AG09309 (cell line): ENCODE data around the gene IGF1R.

Experiments
- DNase-seq: peaks from one replicate; pipeline ENCODE4 v3.0.0-alpha.2; 2010; ENCODE audit warnings: low read depth
- H3K4me3 ChIP-seq: 2 replicates; pipeline ENCODE4 v1.5.1; 2011; ENCODE audit warnings: mild to moderate bottlenecking, low read depth, low read length, moderate library complexity; ENCODE audit not compliant: control insufficient read depth
- TF ChIP-seq, protein P1 (sequence below): IDR thresholded peaks from 2 replicates; pipeline ENCODE4 v1.5.1; 2011; ENCODE audit warnings: mild to moderate bottlenecking, low read depth, low read length, inconsistent platforms; ENCODE audit not compliant: insufficient read depth, control insufficient read depth; ENCODE audit errors: missing control alignments

The IGF1R gene

DNA sequence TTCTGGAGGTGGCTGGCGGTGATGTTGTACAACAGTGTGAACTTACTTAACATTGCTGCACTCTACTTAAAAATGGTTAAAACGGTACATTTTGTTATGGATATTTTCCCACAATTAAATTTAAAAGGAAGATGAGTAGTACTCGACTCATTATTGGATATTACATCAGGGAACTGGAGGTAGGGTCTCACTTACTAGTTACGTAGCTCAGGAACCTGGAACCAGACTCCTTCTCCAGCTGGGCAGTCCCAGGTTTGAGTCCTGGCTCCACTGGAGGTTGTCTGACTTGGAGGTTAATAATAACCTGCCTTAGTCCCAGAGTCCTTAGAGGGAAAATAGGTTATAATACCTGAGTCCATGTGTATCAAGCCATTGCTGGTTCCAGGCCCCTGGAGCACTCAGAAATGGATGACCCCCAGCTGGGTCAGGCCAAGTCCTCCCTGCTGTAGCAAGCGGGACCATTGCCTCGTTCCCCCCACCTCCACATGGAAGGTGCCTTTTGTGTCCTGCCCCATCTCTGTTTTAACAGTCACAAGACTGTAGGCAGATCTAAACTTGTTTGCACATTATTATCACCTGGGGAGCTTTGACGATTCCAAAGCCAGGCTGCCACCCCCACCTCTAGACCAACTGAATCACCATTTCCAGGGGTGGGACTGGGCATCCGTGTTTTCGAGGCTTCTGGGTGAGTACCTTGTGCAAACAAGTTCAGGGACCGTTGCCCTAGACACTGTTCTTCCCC is 126.6 kb downstream of the IGF1R start:
- no peak overlapping the region for H3K4me3 ChIP-seq
- DNase-seq: no peak
- TF ChIP-seq, protein P1, sequence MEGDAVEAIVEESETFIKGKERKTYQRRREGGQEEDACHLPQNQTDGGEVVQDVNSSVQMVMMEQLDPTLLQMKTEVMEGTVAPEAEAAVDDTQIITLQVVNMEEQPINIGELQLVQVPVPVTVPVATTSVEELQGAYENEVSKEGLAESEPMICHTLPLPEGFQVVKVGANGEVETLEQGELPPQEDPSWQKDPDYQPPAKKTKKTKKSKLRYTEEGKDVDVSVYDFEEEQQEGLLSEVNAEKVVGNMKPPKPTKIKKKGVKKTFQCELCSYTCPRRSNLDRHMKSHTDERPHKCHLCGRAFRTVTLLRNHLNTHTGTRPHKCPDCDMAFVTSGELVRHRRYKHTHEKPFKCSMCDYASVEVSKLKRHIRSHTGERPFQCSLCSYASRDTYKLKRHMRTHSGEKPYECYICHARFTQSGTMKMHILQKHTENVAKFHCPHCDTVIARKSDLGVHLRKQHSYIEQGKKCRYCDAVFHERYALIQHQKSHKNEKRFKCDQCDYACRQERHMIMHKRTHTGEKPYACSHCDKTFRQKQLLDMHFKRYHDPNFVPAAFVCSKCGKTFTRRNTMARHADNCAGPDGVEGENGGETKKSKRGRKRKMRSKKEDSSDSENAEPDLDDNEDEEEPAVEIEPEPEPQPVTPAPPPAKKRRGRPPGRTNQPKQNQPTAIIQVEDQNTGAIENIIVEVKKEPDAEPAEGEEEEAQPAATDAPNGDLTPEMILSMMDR: no peak

DNA sequence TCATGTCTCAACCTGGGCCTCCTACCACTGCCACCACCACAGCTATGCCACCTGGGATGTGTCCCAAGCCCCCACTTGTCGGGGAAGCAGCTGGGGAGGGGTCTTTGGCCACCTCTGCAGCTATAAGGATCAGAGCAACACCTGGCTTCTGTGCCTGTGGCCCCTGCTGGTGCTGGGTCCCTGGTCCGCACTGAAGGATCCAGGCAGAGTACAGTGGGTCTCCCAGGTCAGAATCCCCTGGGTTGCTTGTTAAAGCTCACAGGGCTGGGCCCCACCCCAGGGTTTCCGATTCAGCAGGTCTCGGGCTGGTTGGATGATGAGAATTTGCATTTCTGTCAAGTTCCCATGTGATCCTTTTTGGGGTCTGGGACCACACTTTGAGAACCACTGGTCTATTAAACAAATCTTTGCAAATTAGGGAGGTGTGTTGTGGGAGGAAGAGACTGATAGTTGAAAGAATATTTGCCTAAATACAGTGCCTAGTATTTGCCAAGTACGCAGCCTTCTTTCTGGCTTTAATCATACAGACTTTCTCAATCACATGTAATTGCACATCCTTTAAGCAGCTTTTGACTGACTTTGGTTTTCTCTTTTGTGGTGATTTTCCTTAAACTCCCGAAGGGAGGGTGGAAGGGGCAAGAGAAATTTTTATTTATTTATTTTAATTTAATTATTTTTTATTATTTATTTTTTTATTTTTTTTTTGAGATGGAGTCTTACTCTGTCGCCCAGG is 127.3 kb downstream of the IGF1R start:
- DNase-seq: no peak
- H3K4me3 ChIP-seq: no peak overlapping the region
- TF ChIP-seq, protein P1: no peak

DNA sequence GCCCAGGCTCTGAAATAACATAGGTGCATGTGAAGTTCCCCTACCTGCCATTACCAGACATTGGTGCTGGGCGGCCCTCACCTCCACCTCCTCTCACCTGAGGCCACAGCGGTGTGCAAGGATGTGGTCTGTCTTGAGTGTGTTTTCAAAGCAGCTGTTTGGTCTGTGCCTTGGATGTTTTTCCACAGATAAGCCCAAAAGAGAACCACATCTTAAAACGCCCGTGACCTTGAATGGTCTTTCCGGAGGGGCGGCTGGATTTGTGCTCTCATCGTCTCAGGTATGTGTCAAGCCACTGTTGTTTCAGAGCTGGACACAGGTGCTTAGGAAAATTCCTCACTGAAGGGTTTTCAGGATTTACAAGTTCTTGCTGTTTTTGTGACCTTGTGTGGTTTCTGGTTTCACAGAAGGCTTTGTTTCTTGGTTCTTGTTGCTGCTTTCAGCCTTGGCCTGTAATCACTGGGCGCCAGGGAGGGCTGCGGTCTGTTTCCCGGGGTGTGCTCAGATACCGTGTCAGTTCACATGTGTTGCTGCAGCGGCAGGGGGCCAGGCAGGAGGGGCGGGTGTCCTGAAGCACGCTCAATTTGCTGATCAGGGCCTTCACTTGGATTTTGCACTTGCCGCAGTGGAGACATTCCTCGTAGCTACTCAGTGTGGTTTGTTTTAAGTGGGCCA is 128.4 kb downstream of the IGF1R start:
- DNase-seq: no peak
- no peak overlapping the region for H3K4me3 ChIP-seq
- TF ChIP-seq, protein P1: no peak

DNA sequence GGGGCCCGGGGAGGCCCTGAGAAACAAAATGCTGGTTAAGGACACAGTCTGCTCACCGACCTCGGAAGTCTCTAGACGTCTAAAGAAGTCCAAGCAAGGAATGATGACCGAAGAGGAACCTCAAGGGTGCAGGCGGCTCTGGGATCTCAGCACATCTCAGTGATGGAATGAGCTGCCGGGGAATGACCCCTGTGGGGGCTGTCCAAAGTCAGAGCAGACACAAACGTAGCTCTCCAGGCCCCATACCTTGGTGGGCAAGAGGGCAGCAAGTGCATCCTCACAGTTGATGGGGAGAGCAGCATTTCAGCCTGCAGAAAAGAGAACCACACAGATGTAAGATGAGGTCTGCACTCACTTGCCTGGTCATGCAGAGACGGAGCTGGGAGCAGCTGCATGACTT is 129.1 kb downstream of the IGF1R start:
- H3K4me3 ChIP-seq: no peak overlapping the region
- DNase-seq: no peak
- TF ChIP-seq, protein P1: no peak

DNA sequence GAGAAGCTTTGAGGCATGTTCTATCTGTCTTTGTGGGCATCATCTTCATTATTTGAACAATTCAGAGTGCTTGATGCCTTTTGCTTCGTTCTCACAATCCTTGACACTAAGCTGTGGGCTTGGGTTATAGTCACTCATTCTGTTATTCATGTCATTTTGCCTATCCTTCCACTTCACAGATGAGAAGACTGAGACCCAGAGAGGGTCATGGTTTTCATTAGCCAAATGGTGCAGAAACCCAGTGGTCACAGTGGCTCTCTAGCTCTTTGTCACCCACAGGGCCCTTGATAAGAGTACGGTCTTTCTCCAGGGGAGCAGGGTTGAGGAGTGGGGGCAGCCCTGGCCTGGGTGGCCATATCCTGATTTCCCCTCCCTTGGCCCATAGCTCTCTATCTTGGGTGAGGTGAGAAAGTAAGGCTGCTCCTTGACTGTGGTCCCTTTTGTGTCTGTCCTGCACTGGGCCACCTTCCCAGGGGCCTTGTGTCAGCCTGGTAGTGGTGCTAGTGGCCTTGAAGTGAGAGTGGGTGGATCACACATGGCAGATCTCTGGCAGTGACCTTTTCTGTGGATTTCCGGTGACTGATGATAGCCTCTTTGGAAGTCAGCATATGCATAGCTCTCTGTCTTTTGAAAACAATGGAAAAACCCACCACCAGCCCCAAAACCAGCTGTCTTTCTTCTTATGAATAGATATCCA is 130.1 kb downstream of the IGF1R start:
- TF ChIP-seq, protein P1: no peak
- no peak for DNase-seq

DNA sequence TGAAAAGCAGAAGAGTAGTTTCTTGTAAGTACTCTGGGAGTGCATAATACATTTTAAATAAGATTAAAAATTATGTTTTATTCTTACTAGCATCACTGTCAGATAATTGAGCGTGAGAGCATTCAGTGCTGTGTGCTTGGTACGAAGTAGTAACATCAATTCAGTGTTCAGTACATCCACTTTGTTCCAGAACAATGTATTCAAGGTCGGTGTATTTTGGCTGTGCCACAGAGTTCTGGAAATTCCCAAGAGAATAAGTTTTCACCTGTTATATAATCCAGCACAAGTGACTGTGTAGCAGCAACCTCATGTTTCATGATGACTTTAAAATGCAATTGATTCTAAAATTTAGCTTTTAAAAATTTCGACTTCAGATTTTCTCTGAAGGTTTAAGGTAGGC is 130.6 kb downstream of the IGF1R start:
- TF ChIP-seq, protein P1: no peak
- no peak for DNase-seq
- H3K4me3 ChIP-seq: no peak overlapping the region

More for the DNA sequence above, 130.1 kb downstream of the IGF1R start:
- no peak overlapping the region for H3K4me3 ChIP-seq
